MM.1S (cell line): Measurements from ENCODE around the gene TMEM132D.
A peak's percentile ranks its signal among the peaks of the same experiment; 100 is the strongest.

Source experiments
- DNase-seq: peaks from one replicate; pipeline ENCODE4 v3.0.0-alpha.2; 2015
- H2AFZ ChIP-seq: fragments of 300-600 bp; sonication (generic); 2 replicates; pipeline ENCODE4 v1.6.0; 2016; ENCODE audit warnings: antibody characterized with exemption, low read length
- H3F3A ChIP-seq: fragments of 300-600 bp; sonication (generic); 2 replicates; pipeline ENCODE4 v1.6.1; 2016; ENCODE audit warnings: mild to moderate bottlenecking, antibody characterized with exemption, low read length, moderate library complexity, mixed read lengths; ENCODE audit not compliant: insufficient read depth
- H3K27ac ChIP-seq: fragments of 300-600 bp; sonication (generic); 2 replicates; pipeline ENCODE4 v1.5.1; 2016; ENCODE audit warnings: mild to moderate bottlenecking, low read length
- H3K27me3 ChIP-seq: fragments of 300-600 bp; sonication (generic); replicated peaks from 2 replicates; pipeline ENCODE4 v1.6.0; 2016; ENCODE audit warnings: low read length; ENCODE audit not compliant: insufficient read depth
- H3K36me3 ChIP-seq: fragments of 300-600 bp; sonication (generic); replicated peaks from 2 replicates; pipeline ENCODE4 v1.6.1; 2016; ENCODE audit warnings: mild to moderate bottlenecking, low read length, mixed read lengths; ENCODE audit not compliant: insufficient read depth
- H3K4me1 ChIP-seq: fragments of 300-600 bp; sonication (generic); 2 replicates; pipeline ENCODE4 v1.6.1; 2016; ENCODE audit warnings: low read length, mixed read lengths
- H3K4me2 ChIP-seq: fragments of 300-600 bp; sonication (generic); 2 replicates; pipeline ENCODE4 v1.6.0; 2016; ENCODE audit warnings: low read depth, low read length
- H3K4me3 ChIP-seq: fragments of 300-600 bp; sonication (generic); 2 replicates; pipeline ENCODE4 v1.5.1; 2016; ENCODE audit warnings: low read length, mixed read lengths
- H3K79me2 ChIP-seq: fragments of 300-600 bp; sonication (generic); 2 replicates; pipeline ENCODE4 v1.6.1; 2016; ENCODE audit warnings: mixed run types, low read length, mixed read lengths
- H3K9ac ChIP-seq: fragments of 300-600 bp; sonication (generic); 2 replicates; pipeline ENCODE4 v1.6.1; 2016; ENCODE audit warnings: low read length, mixed read lengths
- H3K9me2 ChIP-seq: fragments of 300-600 bp; sonication (generic); replicated peaks from 2 replicates; pipeline ENCODE4 v1.6.1; 2016; ENCODE audit warnings: mild to moderate bottlenecking, low read length, mixed read lengths; ENCODE audit not compliant: insufficient read depth
- H3K9me3 ChIP-seq: fragments of 300-600 bp; sonication (generic); replicated peaks from 2 replicates; pipeline ENCODE4 v1.6.1; 2016; ENCODE audit warnings: mild to moderate bottlenecking, low read length, mixed read lengths; ENCODE audit not compliant: insufficient read depth
- H4K20me1 ChIP-seq: fragments of 300-600 bp; sonication (generic); 2 replicates; pipeline ENCODE4 v1.6.1; 2016; ENCODE audit warnings: mild to moderate bottlenecking, low read length, moderate library complexity, mixed read lengths; ENCODE audit not compliant: insufficient read depth
- CTCF ChIP-seq: fragments of 300-600 bp; sonication (generic); IDR thresholded peaks from 2 replicates; pipeline ENCODE4 v1.5.1; 2016; ENCODE audit warnings: antibody characterized with exemption, low read length, mixed read lengths
- EZH2 ChIP-seq: fragments of 300-600 bp; sonication (generic); optimal IDR thresholded peaks from 2 replicates; pipeline ENCODE3; 2017; ENCODE audit warnings: low read depth, mild to moderate bottlenecking, antibody characterized with exemption, low read length, mixed read lengths
- EZH2phosphoT487 ChIP-seq: fragments of 300-600 bp; sonication (generic); IDR thresholded peaks from 2 replicates; pipeline ENCODE4 v1.6.1; 2018; ENCODE audit warnings: antibody characterized with exemption, low read length

TMEM132D gene

GRCh38 chr12:129927316-129927900, 23.6 kb upstream of the TMEM132D start:
- Histone ChIP-seq H3K9me2 (no peaks in the 10 kb centered on the region), H3K9ac (no peak overlapping the region), H3K4me2 (no peak overlapping the region), H2AFZ (no peak overlapping the region), H3F3A (no peaks in the 10 kb centered on the region), H3K79me2 (no peaks in the 10 kb centered on the region), H3K4me3 (no peak overlapping the region), H3K9me3 (no peaks in the 10 kb centered on the region), H3K27ac (no peak overlapping the region), H3K36me3 (no peaks in the 10 kb centered on the region), H4K20me1 (no peaks in the 10 kb centered on the region), H3K4me1 (no peaks in the 10 kb centered on the region), H3K27me3 (no peaks in the 10 kb centered on the region)
- DNase-seq, result no peak
- no peak for TF ChIP-seq EZH2

DNA sequence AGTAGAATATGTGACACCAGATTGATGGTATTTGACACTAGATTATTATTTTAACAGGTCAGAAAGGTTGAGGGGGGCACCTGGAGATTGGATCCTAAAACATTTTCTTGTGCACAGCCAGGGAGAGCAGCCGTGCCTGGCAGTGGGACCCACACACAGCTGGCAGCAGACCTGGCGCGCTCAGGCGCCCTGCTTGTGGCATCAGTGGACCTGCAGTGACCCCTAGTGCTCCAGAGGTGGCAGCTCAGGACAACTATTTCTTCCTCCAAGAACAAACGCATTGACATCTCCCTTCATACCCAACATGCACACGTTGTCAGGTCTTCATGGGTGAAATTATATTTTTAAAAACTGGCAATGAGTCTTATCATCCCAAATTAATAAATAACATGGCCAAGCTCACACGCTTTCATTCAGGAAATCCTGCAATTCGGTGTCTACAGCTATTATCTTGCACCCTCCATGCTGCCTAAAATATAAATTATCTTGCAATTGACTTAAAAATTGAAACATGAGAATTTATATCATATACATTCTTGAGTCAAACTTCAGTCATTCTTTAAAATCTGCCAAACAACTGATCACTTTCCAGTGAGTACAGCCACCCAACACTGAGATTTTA, 7.7 kb upstream of the TMEM132D start:
- no peaks in the 10 kb centered on the region for H3K9me3 ChIP-seq
- H3K9ac ChIP-seq, result no peak overlapping the region
- no peak overlapping the region for H2AFZ ChIP-seq
- no peaks in the 10 kb centered on the region for H3K4me1 ChIP-seq
- no peaks in the 10 kb centered on the region for H3K9me2 ChIP-seq
- no peaks in the 10 kb centered on the region for H3K27me3 ChIP-seq
- no peaks in the 10 kb centered on the region for H4K20me1 ChIP-seq
- H3K4me3 ChIP-seq, result no peak overlapping the region
- TF ChIP-seq CTCF (peak; percentile 40), EZH2phosphoT487 (no peak)
- H3K79me2 ChIP-seq, result no peaks in the 10 kb centered on the region
- H3K4me2 ChIP-seq, result no peak overlapping the region
- H3K27ac ChIP-seq, result no peak overlapping the region
- no peaks in the 10 kb centered on the region for H3F3A ChIP-seq
- no peaks in the 10 kb centered on the region for H3K36me3 ChIP-seq
- no peak for DNase-seq

DNA sequence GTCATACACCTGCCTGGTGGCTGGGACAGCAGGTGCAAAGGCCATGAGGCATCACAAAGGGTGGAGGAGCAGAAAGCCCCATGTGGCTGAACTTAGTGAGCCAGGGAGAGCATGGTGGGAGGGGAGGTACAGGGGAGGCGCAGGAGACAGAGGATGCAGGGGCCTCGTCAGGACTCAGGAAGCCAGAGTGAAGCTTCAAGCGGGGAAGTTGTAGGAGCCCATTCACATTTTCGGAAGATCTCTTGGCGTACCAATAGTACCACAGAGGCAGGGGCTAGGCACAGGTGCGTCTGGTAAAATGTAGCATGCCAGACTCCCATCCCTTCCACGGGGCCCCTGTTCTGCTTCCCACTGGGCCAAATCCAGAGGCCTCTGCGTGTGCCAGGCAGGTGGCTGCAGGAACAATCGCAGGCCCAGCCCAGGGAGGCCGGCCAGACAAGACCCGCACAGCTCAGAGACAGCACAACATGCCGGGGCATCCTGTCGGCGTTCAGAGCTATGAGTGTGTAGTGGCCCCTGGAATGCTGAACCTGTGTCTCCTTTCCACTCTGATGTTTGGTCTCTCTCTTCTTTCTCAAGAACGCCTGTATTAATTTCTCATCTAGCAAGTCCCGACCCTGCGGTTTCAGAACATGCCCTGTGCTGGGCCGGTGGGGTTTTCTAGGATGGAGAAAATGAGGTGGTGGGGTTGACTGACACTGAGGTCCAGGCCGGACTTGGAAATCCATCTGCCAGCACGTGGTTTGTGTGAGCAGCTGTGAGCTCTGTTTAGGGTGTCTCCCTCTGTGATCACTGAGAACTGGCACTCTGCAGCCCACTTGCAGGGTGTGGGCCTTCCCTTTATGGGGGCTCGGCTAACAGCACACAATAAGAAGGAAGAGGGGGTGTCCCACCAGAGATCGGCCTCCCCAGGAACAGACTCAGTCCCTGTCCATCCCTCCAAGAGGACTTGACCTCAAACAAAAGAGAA, 5.5 kb upstream of the TMEM132D start:
- no peak overlapping the region for H3K4me3 ChIP-seq
- H3K4me2 ChIP-seq, result no peak overlapping the region
- H3K9me2 ChIP-seq, result no peaks in the 10 kb centered on the region
- no peak overlapping the region for H3K9ac ChIP-seq
- no peaks in the 10 kb centered on the region for H3F3A ChIP-seq
- H3K36me3 ChIP-seq, result no peaks in the 10 kb centered on the region
- no peaks in the 10 kb centered on the region for H3K9me3 ChIP-seq
- H3K27ac ChIP-seq, result no peak overlapping the region
- no peaks in the 10 kb centered on the region for H3K27me3 ChIP-seq
- H4K20me1 ChIP-seq, result no peaks in the 10 kb centered on the region
- no peak for TF ChIP-seq CTCF
- TF ChIP-seq EZH2, result no peak
- TF ChIP-seq EZH2phosphoT487, result no peak
- no peak overlapping the region for H2AFZ ChIP-seq
- H3K4me1 ChIP-seq, result no peaks in the 10 kb centered on the region
- no peaks in the 10 kb centered on the region for H3K79me2 ChIP-seq
- DNase-seq, result no peak
